Lower lobe of right lung (tissue), 2 donors: ENCODE data around the gene RNF144A. TPM values are rescaled to one million over a fixed set of nuclear protein-coding genes. Genes with fewer than 3 reads are reported as not detected.
A peak's percentile ranks its signal among the peaks of the same experiment; 100 is the strongest.

Experiments
- ATAC-seq, 2 donors: fragments of 200-7000 bp; cut with Tn5 transposase; one replicate each; pipeline ENCODE4 v1.9.1; 2020 to 2022; ENCODE audit warnings: mild to moderate bottlenecking in 2 of 2, moderate library complexity in 2 of 2
- DNase-seq: peaks from one replicate; pipeline ENCODE4 v3.0.0-alpha.2; 2020
- H3K27ac ChIP-seq: fragments of 200-600 bp; one replicate; pipeline ENCODE4 v1.8.0; 2022
- H3K27me3 ChIP-seq: fragments of 200-600 bp; one replicate; pipeline ENCODE4 v1.8.0; 2022; ENCODE audit warnings: low read depth
- H3K36me3 ChIP-seq: fragments of 200-600 bp; one replicate; pipeline ENCODE4 v1.8.0; 2022; ENCODE audit warnings: mild to moderate bottlenecking
- H3K4me1 ChIP-seq: fragments of 200-600 bp; one replicate; pipeline ENCODE4 v1.8.0; 2022
- H3K4me3 ChIP-seq: fragments of 200-600 bp; one replicate; pipeline ENCODE4 v1.8.0; 2022; ENCODE audit warnings: mild to moderate bottlenecking
- H3K9me3 ChIP-seq: fragments of 200-600 bp; one replicate; pipeline ENCODE4 v1.8.0; 2022
- CTCF ChIP-seq: fragments of 200-600 bp; IDR thresholded peaks from one replicate; pipeline ENCODE4 v1.8.0; 2022; ENCODE audit warnings: antibody characterized with exemption, mild to moderate bottlenecking
- intact Hi-C: fragments of 100-400 bp; cut with DNase I; formaldehyde crosslinking; loops from one replicate; pipeline ENCODE4 v1.11.0; 2022
- total RNA-seq: library from RNA; stranded (reverse); fragmentation: NEBNext Ultra II Directional; extraction: Animal tissue kit (Norgen Biotek cat#: 25700); gene quantifications from one replicate; pipeline ENCODE4 v1.2.1, GENCODE V29; 2021
- donor health status: DM: no; HTN: yes; CAD: no; lungs with severe emphysema.

Gene RNF144A
- total RNA-seq, 1 donor from 2014 or later: 13.9 TPM

GRCh38 chr2:6926071-6926732, 9.0 kb downstream of the RNF144A start:
- H3K27me3 ChIP-seq: no peaks in the 10 kb centered on the region
- ATAC-seq (no peak), DNase-seq (no peak)
- TF ChIP-seq CTCF: no peak
- H3K9me3 ChIP-seq: no peaks in the 10 kb centered on the region
- peaks cover 29% of the 10 kb centered on the region for H3K4me1 ChIP-seq
- no peaks in the 10 kb centered on the region for H3K36me3 ChIP-seq
- H3K4me3 ChIP-seq: no peak overlapping the region
- intact Hi-C loops: no loop called here
- no peak overlapping the region for H3K27ac ChIP-seq

GRCh38 chr2:6927186-6927585, 10.0 kb downstream of the RNF144A start:
- no peaks in the 10 kb centered on the region for H3K36me3 ChIP-seq
- no peak for TF ChIP-seq CTCF
- H3K27ac ChIP-seq: no peak overlapping the region
- no peaks in the 10 kb centered on the region for H3K27me3 ChIP-seq
- H3K9me3 ChIP-seq: no peaks in the 10 kb centered on the region
- H3K4me3 ChIP-seq: no peak overlapping the region
- intact Hi-C loops: no loop called here
- ATAC-seq: peak in 1 of 2 donors; percentile 40
- DNase-seq: no peak
- H3K4me1 ChIP-seq: peaks cover 20% of the 10 kb centered on the region

GRCh38 chr2:6927753-6928152, 10.5 kb downstream of the RNF144A start:
- Histone ChIP-seq H3K9me3 (no peaks in the 10 kb centered on the region), H3K36me3 (no peaks in the 10 kb centered on the region), H3K4me3 (no peak overlapping the region), H3K4me1 (peaks cover 20% of the 10 kb centered on the region), H3K27me3 (no peaks in the 10 kb centered on the region), H3K27ac (no peak overlapping the region)
- no peak for TF ChIP-seq CTCF
- DNase-seq (no peak), ATAC-seq (no peak)
- intact Hi-C loops: no loop called here

- no peak for ATAC-seq
- Histone ChIP-seq H3K9me3 (no peaks in the 10 kb centered on the region), H3K4me3 (no peak overlapping the region), H3K27me3 (no peaks in the 10 kb centered on the region), H3K27ac (no peak overlapping the region), H3K4me1 (peaks cover 20% of the 10 kb centered on the region), H3K36me3 (no peaks in the 10 kb centered on the region)
- no peak for DNase-seq
- intact Hi-C loops: no loop called here
- no peak for TF ChIP-seq CTCF
These were observed 11.2 kb downstream of the RNF144A start for GRCh38 chr2:6928452-6928851.

GRCh38 chr2:6929196-6929819, 12.1 kb downstream of the RNF144A start:
- H3K27ac ChIP-seq: no peak overlapping the region

More at GRCh38 chr2:6929196-6929819, 12.1 kb downstream of the RNF144A start:
- Histone ChIP-seq H3K9me3 (no peaks in the 10 kb centered on the region), H3K27me3 (no peaks in the 10 kb centered on the region), H3K4me3 (no peak overlapping the region), H3K4me1 (peaks cover 20% of the 10 kb centered on the region), H3K36me3 (no peaks in the 10 kb centered on the region)
- intact Hi-C loops: no loop called here
- no peak for ATAC-seq
- DNase-seq: no peak
- TF ChIP-seq CTCF: no peak
